NB4 (cell line): ENCODE results near the gene DGKD.

Experiments used
- DNase-seq: peaks from one replicate; pipeline ENCODE4 v3.0.0; 2010; ENCODE audit warnings: low read depth
- H3K4me3 ChIP-seq: one replicate; pipeline ENCODE4 v1.5.1; 2011; ENCODE audit warnings: mild to moderate bottlenecking, low read depth, low read length, moderate library complexity
- MYC ChIP-seq: IDR thresholded peaks from 2 replicates; pipeline ENCODE4 v1.6.1; 2011; ENCODE audit warnings: low read depth, low read length
- POLR2A ChIP-seq: IDR thresholded peaks from 2 replicates; pipeline ENCODE4 v1.6.1; 2011; ENCODE audit warnings: mild to moderate bottlenecking; ENCODE audit not compliant: insufficient read length; ENCODE audit errors: extremely low read depth
- TF ChIP-seq, protein P1 (sequence below): IDR thresholded peaks from one replicate; pipeline ENCODE4 v1.5.1; 2012; ENCODE audit warnings: low read depth, low read length
- TF ChIP-seq, protein P2 (sequence below): IDR thresholded peaks from 2 replicates; pipeline ENCODE4 v1.6.1; 2011; ENCODE audit warnings: low read depth, low read length

DGKD gene

DNA sequence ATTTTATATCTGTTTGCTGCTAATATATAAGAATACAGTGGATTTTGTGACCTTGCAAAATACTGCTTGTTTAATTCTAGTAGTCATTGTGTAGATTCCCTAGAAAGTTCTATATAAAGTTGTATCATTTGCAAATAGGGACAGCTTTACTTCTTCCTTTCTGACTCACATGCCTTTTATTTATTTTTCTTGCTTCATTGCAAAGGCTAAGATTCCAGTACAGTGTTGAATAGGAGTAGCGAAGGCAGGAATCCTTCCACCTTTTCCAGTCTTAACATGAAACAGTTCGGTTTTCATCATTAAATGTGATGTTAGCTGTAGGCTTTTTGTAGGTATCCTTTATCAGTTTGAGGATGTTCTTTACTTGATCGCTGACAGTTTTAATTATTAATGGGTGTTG lies 58.1 kb downstream of the DGKD start:
- TF ChIP-seq, protein P1, sequence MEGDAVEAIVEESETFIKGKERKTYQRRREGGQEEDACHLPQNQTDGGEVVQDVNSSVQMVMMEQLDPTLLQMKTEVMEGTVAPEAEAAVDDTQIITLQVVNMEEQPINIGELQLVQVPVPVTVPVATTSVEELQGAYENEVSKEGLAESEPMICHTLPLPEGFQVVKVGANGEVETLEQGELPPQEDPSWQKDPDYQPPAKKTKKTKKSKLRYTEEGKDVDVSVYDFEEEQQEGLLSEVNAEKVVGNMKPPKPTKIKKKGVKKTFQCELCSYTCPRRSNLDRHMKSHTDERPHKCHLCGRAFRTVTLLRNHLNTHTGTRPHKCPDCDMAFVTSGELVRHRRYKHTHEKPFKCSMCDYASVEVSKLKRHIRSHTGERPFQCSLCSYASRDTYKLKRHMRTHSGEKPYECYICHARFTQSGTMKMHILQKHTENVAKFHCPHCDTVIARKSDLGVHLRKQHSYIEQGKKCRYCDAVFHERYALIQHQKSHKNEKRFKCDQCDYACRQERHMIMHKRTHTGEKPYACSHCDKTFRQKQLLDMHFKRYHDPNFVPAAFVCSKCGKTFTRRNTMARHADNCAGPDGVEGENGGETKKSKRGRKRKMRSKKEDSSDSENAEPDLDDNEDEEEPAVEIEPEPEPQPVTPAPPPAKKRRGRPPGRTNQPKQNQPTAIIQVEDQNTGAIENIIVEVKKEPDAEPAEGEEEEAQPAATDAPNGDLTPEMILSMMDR = no peak
- TF ChIP-seq, protein P2, sequence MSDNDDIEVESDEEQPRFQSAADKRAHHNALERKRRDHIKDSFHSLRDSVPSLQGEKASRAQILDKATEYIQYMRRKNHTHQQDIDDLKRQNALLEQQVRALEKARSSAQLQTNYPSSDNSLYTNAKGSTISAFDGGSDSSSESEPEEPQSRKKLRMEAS = no peak
- TF ChIP-seq POLR2A (no peak), MYC (no peak)
- H3K4me3 ChIP-seq = no peak overlapping the region
- no peak for DNase-seq

DNA sequence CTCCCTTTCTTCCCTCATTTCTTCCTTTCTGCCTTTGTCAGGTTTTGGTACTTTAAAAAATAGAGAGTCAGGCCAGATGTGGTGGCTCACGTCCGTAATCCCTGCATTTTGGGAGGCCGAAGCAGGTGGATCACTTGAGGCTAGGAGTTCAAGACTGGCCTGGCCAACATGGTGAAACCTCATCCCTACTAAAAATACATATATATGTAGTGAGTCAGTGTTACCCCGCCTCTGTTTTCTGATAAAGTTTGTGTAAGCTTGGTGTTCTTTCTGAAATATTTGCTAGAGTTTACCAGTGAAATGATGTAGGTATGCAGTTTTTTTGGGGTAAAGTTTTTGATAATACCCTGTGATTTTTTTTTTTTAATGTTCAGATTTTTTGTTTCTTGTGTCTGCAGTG lies 58.8 kb downstream of the DGKD start:
- no peak for DNase-seq
- TF ChIP-seq, protein P2 = no peak
- no peak for TF ChIP-seq POLR2A
- TF ChIP-seq, protein P1 = no peak
- TF ChIP-seq MYC = no peak
- no peak overlapping the region for H3K4me3 ChIP-seq

DNA sequence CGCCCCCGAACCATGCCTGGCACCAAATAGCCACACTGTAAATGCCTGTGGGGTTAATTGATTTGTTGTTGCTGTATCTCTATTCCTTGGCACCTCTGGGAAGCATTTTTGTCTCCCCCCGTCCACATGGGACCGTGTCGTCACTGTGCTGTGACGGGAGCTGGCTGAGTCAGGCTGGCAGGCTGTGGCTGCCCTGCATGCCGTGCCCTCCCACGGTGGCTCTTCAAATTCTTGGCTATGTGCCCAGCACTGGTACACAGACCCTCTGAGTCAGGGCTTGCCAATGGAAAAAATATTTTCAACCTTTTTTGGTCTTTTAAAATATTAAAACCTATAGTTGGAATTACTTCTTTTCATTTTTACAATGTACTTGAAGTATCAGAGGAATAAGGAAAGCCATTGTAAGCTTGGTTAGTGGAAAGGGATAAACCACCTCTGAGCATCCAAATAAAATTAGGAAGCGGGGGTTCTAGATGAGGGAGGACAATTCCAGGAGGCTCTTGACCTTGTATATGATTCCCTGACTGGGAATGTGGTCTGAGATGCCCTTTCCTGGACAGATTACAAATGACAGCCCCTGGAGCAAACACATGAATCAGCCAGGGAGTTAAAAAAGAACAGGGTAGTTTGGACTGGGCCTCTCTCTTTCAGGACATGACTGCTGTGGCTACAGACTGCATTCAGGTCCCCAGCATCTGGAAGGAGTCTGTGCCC lies 59.4 kb downstream of the DGKD start:
- DNase-seq = peak; percentile 32
- TF ChIP-seq, protein P1 = no peak
- TF ChIP-seq POLR2A = no peak
- TF ChIP-seq, protein P2 = no peak
- TF ChIP-seq MYC = no peak
- H3K4me3 ChIP-seq = no peak overlapping the region

DNA sequence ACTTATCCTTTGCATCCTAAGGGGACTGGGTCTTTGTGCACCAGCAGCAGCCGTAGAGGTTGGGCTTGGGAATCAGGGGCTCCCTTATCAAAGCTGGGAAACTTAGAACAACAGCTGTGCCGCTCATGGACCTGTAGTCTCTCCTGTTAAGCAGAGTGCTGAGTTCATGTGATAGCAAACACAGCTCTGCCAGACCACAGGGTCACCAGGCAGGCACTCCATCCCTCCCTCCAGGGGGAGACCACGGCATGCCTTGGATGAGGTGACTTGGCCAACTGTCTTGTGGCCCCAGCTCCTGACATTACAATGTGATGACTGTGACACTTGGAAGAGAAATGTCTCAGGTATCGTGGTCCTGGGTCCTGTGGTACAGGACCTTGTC lies 60.0 kb downstream of the DGKD start:
- DNase-seq = no peak
- no peak for TF ChIP-seq POLR2A
- TF ChIP-seq, protein P2 = no peak
- TF ChIP-seq MYC = no peak
- TF ChIP-seq, protein P1 = no peak
- H3K4me3 ChIP-seq = no peak overlapping the region

DNA sequence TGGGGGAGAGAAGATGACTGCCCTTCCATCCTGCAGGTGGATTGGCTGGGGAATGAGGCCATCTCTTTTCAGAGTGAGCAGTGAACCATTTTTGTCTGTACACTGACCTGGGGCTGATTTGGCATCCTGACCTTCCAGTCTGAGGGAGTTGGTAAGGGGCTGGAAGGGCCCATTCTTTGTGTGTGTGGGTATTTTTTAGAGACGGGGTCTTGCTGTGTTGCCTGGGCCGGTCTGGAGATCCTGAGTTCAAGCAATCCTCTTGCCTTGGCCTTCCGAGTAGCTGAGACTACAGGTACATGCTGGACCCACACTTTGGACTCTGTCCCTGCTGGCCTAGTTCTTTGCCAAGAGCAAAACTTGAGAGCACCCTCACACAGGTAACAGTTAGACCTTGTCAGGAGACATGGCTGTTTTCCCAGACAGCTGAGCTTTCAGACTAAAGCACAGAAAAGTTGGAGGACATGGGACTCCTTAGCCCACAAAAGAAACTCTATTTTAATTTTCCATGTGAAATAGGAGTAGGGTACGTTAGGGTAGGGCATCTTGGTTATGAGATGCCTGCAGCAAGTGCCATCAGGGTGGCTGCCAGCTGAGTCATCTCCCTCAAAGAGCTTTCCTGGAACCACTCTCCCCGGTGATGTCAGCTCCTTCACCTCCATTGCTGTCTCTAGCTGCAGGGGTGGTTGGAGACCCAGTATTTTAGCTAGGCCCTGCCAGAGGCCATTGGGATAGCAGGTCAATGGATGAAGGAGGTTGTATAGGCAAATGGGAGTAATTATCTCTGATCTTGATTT lies 60.7 kb downstream of the DGKD start:
- DNase-seq = no peak
- H3K4me3 ChIP-seq = no peak overlapping the region
- no peak for TF ChIP-seq MYC
- TF ChIP-seq, protein P1 = no peak
- no peak for TF ChIP-seq POLR2A
- TF ChIP-seq, protein P2 = no peak
